H1 (cell line): ENCODE data around the gene CHPT1. TPM values are rescaled to one million over a fixed set of nuclear protein-coding genes. Genes with fewer than 3 reads are reported as not detected.

Experiments
- CTBP2 ChIP-seq: IDR thresholded peaks from 2 replicates; pipeline ENCODE4 v1.7.0; 2011; ENCODE audit warnings: borderline replicate concordance, mild to moderate bottlenecking, moderate library complexity, mixed read lengths, low read length; ENCODE audit not compliant: insufficient read depth, insufficient read length
- HDAC2 ChIP-seq, 2 experiments: fragments of 300-600 bp in 1 of 2; sonication (generic) in 1 of 2; IDR thresholded peaks; 2 replicates each; pipeline ENCODE4 v1.6.1; 2011 to 2012; ENCODE audit warnings: low read depth in 2 of 2, low read length in 2 of 2, mild to moderate bottlenecking in 2 of 2, moderate library complexity in 2 of 2, borderline replicate concordance in 1 of 2, inconsistent platforms in 1 of 2
- KDM1A ChIP-seq: fragments of 200-600, 300-600 bp; sonication (generic); IDR thresholded peaks from 2 replicates; pipeline ENCODE4 v1.7.1; 2016; ENCODE audit warnings: mild to moderate bottlenecking, low read length, borderline replicate concordance
- KDM5A ChIP-seq: fragments of 200-600 bp; IDR thresholded peaks from 2 replicates; pipeline ENCODE4 v1.7.1; 2012; ENCODE audit warnings: mild to moderate bottlenecking, low read length, inconsistent platforms, mixed read lengths
- POLR2AphosphoS5 ChIP-seq: IDR thresholded peaks from 2 replicates; pipeline ENCODE4 v1.6.1; 2011; ENCODE audit warnings: low read depth, low read length
- SIN3A ChIP-seq, 2 experiments: IDR thresholded peaks in 1 of 2; conservative IDR thresholded peaks in 1 of 2; 2 replicates each; pipeline ENCODE4 v1.6.1; 2011 to 2012; ENCODE audit warnings: low read length in 2 of 2, improper control_type of control experiment in 1 of 2, low read depth in 1 of 2, mild to moderate bottlenecking in 1 of 2
- SP2 ChIP-seq: IDR thresholded peaks from 2 replicates; pipeline ENCODE4 v1.6.1; 2012; ENCODE audit warnings: mild to moderate bottlenecking, low read length, inconsistent platforms
- polyA plus RNA-seq, 7 experiments: library from polyadenylated mRNA; depleted of rRNA in 3 of 7; stranded (reverse) in 5 of 7; unstranded in 2 of 7; fragments of >200 nt in 5 of 7; fragments of 200-250 nt in 2 of 7; gene quantifications; 1 replicate in 5 of 7; 2 replicates in 1 of 7; 4 replicates in 1 of 7; pipeline versions ENCODE4 v1.2.1 to v1.2.3, GENCODE V29; 2011 to 2013; ENCODE audit warnings: missing spikeins in 2 of 7, mixed read lengths in 2 of 7
- total RNA-seq: library from RNA; stranded (reverse); fragmentation: NEBNext Ultra II Directional; extraction: Animal tissue kit (Norgen Biotek cat#: 25700); gene quantifications from 2 replicates; pipeline ENCODE4 v1.2.1, GENCODE V29; 2021
- TF ChIP-seq, protein P1 (sequence below): fragments of 300-600 bp; sonication (generic); IDR thresholded peaks from 2 replicates; pipeline ENCODE4 v1.7.1; 2012; ENCODE audit warnings: low read length, moderate library complexity, mild to moderate bottlenecking, inconsistent platforms; ENCODE audit not compliant: insufficient replicate concordance
- TF ChIP-seq, protein P2 (sequence below): IDR thresholded peaks from 2 replicates; pipeline ENCODE4 v1.6.1; 2012; ENCODE audit warnings: inconsistent platforms
- TF ChIP-seq, protein P3 (sequence below): IDR thresholded peaks from 2 replicates; pipeline ENCODE4 v1.6.1; 2011; ENCODE audit warnings: low read depth, mild to moderate bottlenecking, low read length; ENCODE audit not compliant: insufficient read depth

The CHPT1 gene
- total and polyA plus RNA-seq, 2 of the 8 experiments (the other 6 are each of a cell fraction or from before 2014, with no cell fraction given) = 13.3 to 22.5 TPM

DNA sequence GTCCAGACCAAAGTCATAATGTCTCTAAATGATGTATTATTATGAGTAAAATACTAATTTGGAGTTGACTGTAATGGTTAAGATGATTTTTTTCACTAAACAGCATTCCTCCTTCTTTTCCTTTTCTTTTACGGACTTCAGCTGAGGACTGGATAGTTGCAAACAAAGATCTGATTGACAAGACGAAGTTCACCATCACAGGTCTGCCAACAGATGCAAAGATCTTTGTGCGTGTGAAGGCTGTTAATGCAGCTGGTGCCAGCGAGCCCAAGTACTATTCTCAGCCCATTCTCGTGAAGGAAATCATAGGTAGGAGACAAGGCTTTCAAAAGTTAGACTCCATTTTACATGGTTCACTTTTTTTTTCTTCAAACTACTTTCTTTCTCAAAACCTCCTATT, 29.8 kb upstream of the CHPT1 start (continued):
- TF ChIP-seq, protein P1, sequence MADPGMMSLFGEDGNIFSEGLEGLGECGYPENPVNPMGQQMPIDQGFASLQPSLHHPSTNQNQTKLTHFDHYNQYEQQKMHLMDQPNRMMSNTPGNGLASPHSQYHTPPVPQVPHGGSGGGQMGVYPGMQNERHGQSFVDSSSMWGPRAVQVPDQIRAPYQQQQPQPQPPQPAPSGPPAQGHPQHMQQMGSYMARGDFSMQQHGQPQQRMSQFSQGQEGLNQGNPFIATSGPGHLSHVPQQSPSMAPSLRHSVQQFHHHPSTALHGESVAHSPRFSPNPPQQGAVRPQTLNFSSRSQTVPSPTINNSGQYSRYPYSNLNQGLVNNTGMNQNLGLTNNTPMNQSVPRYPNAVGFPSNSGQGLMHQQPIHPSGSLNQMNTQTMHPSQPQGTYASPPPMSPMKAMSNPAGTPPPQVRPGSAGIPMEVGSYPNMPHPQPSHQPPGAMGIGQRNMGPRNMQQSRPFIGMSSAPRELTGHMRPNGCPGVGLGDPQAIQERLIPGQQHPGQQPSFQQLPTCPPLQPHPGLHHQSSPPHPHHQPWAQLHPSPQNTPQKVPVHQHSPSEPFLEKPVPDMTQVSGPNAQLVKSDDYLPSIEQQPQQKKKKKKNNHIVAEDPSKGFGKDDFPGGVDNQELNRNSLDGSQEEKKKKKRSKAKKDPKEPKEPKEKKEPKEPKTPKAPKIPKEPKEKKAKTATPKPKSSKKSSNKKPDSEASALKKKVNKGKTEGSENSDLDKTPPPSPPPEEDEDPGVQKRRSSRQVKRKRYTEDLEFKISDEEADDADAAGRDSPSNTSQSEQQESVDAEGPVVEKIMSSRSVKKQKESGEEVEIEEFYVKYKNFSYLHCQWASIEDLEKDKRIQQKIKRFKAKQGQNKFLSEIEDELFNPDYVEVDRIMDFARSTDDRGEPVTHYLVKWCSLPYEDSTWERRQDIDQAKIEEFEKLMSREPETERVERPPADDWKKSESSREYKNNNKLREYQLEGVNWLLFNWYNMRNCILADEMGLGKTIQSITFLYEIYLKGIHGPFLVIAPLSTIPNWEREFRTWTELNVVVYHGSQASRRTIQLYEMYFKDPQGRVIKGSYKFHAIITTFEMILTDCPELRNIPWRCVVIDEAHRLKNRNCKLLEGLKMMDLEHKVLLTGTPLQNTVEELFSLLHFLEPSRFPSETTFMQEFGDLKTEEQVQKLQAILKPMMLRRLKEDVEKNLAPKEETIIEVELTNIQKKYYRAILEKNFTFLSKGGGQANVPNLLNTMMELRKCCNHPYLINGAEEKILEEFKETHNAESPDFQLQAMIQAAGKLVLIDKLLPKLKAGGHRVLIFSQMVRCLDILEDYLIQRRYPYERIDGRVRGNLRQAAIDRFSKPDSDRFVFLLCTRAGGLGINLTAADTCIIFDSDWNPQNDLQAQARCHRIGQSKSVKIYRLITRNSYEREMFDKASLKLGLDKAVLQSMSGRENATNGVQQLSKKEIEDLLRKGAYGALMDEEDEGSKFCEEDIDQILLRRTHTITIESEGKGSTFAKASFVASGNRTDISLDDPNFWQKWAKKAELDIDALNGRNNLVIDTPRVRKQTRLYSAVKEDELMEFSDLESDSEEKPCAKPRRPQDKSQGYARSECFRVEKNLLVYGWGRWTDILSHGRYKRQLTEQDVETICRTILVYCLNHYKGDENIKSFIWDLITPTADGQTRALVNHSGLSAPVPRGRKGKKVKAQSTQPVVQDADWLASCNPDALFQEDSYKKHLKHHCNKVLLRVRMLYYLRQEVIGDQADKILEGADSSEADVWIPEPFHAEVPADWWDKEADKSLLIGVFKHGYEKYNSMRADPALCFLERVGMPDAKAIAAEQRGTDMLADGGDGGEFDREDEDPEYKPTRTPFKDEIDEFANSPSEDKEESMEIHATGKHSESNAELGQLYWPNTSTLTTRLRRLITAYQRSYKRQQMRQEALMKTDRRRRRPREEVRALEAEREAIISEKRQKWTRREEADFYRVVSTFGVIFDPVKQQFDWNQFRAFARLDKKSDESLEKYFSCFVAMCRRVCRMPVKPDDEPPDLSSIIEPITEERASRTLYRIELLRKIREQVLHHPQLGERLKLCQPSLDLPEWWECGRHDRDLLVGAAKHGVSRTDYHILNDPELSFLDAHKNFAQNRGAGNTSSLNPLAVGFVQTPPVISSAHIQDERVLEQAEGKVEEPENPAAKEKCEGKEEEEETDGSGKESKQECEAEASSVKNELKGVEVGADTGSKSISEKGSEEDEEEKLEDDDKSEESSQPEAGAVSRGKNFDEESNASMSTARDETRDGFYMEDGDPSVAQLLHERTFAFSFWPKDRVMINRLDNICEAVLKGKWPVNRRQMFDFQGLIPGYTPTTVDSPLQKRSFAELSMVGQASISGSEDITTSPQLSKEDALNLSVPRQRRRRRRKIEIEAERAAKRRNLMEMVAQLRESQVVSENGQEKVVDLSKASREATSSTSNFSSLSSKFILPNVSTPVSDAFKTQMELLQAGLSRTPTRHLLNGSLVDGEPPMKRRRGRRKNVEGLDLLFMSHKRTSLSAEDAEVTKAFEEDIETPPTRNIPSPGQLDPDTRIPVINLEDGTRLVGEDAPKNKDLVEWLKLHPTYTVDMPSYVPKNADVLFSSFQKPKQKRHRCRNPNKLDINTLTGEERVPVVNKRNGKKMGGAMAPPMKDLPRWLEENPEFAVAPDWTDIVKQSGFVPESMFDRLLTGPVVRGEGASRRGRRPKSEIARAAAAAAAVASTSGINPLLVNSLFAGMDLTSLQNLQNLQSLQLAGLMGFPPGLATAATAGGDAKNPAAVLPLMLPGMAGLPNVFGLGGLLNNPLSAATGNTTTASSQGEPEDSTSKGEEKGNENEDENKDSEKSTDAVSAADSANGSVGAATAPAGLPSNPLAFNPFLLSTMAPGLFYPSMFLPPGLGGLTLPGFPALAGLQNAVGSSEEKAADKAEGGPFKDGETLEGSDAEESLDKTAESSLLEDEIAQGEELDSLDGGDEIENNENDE = no peak
- no peak for TF ChIP-seq KDM5A
- no peak for TF ChIP-seq POLR2AphosphoS5
- no peak for TF ChIP-seq HDAC2 (IDR thresholded peaks at IDR 0.05; ENCODE audit: borderline replicate concordance in 1 of 2, low read depth in 2 of 2, low read length in 2 of 2)
- TF ChIP-seq KDM1A = no peak
- TF ChIP-seq, protein P2, sequence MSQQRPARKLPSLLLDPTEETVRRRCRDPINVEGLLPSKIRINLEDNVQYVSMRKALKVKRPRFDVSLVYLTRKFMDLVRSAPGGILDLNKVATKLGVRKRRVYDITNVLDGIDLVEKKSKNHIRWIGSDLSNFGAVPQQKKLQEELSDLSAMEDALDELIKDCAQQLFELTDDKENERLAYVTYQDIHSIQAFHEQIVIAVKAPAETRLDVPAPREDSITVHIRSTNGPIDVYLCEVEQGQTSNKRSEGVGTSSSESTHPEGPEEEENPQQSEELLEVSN = no peak
- TF ChIP-seq, protein P3, sequence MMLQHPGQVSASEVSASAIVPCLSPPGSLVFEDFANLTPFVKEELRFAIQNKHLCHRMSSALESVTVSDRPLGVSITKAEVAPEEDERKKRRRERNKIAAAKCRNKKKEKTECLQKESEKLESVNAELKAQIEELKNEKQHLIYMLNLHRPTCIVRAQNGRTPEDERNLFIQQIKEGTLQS = no peak
- no peak for TF ChIP-seq CTBP2
- TF ChIP-seq SIN3A (conservative IDR thresholded peaks at IDR 0.05 in 1 of 2, IDR thresholded peaks at IDR 0.05 in 1 of 2; ENCODE audit: low read depth in 1 of 2, low read length in 2 of 2) = no peak
- no peak for TF ChIP-seq SP2
